ENCODE data around the gene EXOC3L4.

The EXOC3L4 gene

DNA sequence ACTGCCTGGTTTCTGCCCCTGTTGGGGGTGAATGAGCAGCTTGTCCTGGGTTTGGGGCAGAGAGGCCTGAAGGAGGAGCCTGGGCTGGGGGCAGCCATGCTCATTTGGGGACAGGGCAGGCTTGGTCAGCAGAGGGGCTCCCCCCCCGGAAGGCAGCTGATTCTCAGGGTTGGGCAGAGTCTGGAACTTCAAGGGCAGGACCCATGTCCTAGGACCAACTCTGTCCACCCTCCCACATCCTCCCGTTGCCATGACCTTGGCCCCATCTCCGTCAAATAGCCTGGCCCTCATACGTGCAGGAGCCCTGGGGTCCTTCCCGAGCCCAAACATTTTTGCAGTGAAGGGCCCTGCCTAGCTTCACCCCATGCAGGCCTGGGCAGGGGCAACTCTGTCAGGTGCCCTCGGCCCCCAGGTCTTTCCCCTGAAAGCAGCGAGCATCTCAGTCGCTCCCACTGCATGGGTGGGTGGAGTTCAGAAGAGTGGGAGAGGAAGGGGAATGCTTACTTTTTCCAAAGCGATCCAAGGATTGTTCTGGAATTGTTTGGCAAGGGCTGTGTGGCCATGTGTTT is 61.4 kb downstream of the EXOC3L4 start:
- no peak for DNase-seq (ENCODE audit: insufficient read length, low spot score)
- TF ChIP-seq POLR2A (IDR thresholded peaks at IDR 0.05; ENCODE audit: low read depth, low read length) = no peak
- FAIRE-seq = no peak

DNA sequence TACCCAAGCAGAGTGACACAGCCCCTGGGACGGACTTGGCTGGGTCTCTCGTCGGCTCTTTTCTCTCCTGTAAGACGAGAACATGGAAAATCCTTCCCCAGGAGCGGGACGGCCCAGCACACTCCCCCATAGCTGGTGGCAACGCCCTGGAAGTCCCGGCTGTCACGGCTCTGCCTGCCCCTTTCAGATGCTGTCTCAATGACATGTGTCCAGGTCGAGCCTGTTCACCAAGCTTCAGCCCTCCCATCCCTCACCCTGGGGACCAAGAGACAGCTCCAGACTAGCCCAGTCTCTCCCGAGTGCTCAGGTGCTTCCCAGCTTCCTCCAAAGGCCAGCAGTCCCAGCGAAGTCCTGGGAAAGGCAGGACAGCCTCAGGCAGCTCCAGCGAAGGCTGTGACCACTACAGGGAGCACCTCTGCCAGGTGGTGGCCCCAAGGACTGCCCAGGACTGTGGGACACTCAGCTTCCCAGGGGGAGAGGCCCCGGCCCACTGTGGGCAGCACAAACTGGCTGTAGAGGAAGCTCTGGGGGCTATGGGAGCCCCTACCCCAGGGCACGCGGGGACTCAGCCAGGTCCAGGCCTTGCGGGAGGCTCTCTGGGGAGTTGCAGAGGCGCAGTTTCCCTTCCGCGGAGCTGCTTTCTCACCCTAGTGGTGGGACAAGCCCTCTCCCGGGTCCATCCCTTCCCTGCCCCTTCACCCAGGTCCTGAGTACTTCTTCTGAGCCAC is 62.3 kb downstream of the EXOC3L4 start:
- TF ChIP-seq POLR2A (IDR thresholded peaks at IDR 0.05; ENCODE audit: low read depth, low read length) = no peak
- no peak for FAIRE-seq

DNA sequence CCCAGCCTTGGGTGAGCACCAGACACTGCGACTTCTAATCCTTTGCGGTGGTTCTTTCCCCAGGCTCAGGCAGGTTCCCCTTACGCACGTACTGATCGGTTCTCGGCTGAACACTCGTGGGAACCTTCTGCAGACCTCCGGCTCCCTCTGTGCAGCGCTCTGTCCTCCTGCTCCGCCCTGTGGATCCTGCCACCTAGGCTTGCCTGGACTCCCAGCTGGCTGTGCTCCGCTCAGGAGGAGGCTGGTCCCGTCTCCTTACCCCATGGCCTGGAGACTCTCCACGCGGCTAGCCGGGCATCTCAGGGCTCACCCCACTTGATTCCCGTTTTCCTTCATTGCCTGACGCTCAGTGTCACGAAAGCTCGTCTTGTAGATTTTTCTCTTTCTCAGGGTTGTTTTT is 63.4 kb downstream of the EXOC3L4 start:
- FAIRE-seq = no peak

More for the DNA sequence above, 62.3 kb downstream of the EXOC3L4 start:
- DNase-seq (ENCODE audit: insufficient read length, low spot score) = no peak

DNA sequence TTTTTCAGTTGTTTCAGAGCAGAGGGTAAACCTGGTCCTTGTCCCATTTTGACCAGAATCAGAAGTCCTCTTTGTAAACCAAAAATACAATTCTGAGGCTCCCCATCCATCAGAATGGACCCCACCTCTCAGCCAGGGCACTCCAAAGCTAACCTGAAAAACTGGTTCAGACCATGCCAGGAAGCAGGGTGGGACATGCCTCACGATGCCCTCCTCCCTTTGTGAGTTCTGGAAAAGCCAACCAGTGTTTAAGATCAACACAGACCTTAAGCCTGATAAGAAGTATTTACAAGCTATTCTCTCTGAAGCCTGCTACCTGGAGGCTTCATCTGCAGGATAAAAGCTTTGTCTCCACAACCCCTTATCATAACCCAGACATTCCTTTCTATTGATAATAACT is 64.2 kb downstream of the EXOC3L4 start:
- no peak for TF ChIP-seq POLR2A (IDR thresholded peaks at IDR 0.05; ENCODE audit: low read depth, low read length)
- DNase-seq (ENCODE audit: insufficient read length, low spot score) (no peak), FAIRE-seq (no peak)

More for the DNA sequence above, 63.4 kb downstream of the EXOC3L4 start:
- TF ChIP-seq POLR2A (IDR thresholded peaks at IDR 0.05; ENCODE audit: low read depth, low read length) = no peak
- DNase-seq (ENCODE audit: insufficient read length, low spot score) = no peak

All from H54 (cell line).